HG03097 (cell line): ENCODE measurements around the gene MGST2.

Experiments
- ATAC-seq: cut with Tn5 transposase; IDR thresholded peaks from one replicate; pipeline ENCODE4 v1.9.1; 2021; ENCODE audit not compliant: unreplicated experiment, low FRiP score

Gene MGST2

DNA sequence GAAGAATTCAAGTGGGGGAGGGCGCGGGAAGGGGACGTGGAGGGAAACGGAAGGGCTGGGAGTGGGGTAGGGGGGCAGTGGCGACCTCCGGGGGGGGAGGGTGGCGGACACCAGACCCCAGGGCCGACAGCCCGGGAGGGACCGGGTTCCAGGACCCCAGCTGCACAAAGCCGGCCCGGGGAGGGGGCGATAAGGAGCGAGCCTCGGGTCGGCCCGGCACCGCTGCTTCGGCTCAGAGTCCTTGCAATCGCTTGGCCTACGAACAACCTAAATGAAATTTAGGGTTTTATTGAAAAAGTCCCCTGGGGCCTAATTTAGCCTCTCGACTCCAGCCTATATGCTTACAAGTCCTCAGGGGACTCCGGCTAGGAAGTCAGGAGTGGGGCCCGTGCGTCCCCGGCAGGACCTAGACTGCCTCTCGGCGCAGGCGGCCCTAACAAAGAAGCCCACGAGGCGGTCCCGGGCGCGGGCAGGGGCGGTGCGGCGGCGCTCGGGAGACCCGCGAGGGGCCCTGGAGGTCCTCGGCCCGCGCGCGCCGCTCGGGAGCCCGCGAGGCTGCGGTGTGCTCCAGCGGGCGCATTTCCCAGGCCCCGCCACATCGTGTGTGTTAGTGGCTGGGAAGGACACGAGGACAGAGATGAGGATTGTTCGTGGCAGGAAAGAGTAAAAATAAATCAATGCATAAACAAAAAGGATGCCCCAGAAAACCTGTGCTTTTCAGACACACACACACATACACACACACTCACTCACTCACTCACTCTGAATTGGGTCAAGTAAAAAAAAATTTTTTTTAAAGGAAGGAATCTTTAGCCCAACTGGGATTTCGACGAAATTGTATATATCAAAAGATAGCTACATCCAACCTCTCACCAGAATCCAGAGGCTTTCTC is 70.0 kb downstream of the MGST2 start:
- no peak for ATAC-seq

DNA sequence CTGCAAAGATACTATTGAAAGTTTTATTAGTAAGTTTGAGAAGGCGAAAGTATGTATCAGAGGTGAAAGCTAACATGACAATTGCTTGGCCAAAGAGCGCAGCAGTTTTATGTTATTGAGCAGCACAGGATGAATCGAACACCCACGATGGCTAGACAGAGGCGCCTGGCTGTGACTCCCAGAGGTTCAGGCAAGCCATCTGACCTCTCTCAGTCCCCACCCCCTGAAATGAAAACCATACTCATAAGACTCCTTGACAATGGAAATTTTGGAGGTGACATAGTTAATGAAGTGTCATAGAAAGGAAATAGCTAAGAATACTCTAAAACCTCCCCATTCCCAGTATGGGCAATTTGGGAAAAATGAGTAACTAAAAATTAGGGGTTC is 70.6 kb downstream of the MGST2 start:
- no peak for ATAC-seq

DNA sequence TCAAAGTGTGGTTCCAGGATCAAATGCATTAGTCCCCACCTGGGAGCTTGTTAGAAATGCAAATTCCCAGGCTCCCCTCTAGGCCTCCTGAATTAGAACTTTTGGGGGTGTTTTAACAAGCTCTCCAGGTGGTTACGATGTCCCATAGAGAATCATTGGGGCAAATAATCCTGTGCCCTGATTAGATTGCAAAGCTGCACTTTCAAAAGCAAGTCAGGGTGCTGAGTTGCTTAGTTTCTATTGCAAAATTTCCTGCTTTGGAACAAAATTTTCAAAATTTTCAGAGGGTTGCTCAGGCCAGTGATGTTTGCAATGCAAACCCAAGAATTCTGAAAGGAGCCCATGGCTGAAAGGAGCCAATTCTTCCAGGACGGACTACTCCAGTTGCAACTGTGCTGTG is 71.0 kb downstream of the MGST2 start:
- no peak for ATAC-seq

DNA sequence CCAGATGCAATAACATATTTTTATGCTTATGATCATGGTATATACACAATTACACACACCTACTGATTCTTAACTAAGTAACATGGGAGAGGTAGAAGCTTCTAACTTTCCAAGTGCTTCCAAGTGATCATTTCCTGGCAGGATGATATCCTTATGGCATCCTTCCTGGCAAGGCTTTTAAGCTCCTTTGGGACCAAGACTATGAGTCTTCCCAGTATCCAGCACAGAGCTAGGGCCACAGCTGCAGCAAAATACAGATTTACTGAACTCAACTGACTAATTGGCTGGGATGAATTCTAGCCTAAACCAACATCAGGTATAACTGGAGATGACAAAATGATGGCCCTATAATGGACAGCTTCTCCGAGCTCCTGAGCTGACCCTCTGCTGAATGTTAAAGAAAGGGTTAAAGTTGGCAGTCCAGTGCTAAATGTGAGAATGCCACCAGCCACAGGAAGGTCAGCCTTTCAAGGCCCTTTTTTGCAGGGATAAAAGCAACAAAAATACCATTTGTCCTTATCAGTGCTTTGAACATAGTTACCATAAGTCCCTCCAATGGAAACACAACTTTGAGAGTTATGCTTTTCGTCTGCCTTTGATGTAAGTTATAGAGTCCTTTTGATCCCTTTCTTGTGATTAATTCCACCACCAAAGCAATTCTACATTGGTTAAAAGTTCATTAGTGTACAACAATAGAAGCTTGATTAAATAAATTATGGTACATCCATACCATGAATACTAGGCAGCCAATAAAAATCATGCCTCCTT is 73.4 kb downstream of the MGST2 start:
- ATAC-seq = no peak

DNA sequence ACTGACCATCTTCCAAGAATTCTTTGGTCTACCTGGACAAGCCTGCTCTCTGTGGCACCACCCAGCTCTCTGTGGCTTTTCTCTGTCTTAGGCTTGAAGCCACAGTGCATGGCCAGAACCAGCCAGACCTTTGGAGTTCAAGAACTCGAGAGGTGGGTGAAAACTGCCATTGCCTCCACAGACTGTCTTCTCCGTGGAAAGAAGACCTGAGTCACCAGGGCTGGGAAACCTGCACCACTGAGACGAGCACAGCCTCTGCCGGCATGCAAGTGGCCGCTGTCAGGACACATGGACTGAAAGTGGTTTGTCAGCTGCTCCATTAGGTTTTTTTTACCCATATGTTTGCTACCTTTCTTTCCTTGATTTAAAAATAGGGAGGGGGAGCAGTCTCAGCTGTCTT is 74.5 kb downstream of the MGST2 start:
- no peak for ATAC-seq

DNA sequence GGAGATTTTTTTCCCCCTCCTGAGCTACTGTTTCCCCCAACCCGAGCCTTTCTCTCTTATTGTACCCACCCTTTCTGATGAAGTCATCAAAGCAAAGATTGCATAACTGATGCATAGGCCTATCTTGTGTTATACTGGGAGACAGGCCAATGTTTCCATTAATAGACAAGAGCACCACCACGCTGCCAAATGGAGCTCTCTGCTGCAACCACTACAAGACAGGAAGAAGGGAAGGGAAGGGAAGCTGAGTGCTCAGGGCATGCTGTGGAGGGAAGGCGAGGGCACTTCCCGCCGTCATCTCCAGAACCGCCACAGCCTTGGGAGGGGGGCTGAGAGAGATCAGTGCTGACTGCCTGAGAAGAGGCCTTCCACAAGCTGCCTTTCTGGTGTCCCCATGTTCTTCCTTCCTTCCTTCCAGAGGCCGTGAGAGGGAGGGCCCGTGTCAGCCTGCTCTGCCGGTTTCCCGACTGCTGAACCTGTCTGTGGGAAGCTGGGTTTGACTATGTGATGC is 75.0 kb downstream of the MGST2 start:
- no peak for ATAC-seq

DNA sequence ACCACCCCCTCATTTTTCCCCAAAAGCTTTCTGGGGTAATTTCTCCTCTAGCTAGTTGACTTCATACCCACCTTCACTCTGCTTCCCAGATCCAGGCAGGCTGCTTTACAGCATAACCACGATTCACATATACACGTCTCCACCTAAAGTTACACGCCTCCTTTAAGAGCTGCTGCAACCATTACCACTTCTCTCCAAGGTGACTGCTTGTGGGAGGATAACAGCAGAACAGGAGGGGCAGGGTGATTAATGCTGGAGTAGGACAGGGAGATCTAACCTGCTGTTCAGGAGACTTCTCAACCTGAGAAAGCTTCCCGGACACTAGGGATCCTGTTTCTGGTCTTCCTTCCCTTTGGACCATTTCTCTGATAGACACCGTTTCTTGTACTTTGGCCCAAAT is 77.4 kb downstream of the MGST2 start:
- ATAC-seq = no peak

DNA sequence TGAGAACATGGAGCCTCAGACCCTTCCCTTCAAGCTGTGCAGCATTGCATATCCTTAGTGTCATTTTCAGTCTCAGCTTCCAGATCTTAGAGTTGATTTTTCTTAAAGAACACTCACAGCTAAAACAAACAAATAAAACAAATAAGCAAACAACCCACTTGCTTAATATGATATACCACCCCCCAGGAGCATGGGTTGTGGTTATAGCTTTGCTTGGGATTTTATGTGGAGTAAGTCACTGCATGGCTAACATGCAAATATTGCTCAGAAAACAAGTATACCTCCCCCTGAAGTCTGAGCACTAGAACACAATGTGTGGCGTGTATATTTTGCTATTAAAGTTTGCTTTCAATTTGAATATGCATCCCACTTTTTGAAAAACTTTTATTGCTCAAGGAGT is 78.6 kb downstream of the MGST2 start:
- ATAC-seq = no peak

DNA sequence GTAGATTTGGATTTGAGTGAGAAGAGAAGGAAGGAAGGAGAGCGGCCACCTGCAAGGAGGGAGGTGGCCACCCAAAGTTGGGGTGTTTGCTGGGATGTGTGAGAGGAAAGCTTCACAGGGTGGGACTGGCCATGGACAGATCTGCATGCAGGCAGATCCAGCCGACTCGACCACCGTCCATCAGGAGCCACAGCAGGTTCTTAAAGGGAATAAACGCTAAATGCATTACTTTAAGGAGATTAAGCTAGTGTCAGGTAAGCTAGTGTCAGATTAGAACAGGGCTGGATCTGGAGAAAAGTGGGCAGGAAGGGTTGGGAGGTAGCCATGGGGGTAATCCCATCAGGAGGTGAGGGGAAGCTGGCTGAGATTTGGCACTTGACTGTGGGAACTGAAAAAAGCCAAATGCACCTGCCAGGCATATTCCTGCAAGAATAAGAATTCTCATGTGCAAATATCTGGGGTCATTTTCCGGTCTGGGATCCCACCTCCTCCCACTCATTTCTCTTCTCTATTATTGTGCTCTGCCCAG is 79.6 kb downstream of the MGST2 start:
- ATAC-seq = no peak

DNA sequence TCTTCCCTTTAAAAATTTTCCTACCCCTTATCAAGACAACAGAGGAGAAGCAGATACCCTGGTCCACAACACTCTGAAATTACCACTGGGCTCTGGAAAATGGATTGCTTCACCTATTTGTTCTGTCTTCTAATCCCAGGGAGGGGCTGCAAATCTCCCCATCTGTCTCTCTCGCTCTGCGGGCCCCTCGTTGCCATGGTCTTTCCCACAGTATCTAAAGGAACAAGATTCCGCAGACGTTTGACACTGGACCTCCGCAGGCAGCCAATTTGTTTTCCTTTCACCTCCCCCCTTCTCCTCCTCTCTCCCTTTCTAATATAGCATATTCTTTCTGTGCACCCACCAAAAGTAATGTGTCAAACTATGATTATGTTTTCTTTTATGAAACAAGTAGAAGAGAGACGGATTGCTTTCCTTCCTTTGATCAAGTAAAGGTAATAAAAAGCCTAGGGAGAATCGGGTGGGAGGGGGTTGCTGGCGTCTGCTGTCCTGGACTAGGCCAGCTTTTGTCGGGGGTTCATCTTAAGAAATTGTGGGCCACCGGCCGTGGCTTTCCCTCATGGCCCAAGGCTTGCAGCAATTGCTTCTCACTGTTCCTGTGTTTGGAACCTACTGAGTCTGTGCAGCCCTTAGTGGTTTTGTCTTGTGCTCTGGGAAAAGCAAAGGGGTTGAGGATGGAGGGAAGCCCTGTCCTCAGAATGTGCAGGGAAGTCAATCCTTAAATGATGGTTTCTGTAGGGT is 81.0 kb downstream of the MGST2 start:
- no peak for ATAC-seq

DNA sequence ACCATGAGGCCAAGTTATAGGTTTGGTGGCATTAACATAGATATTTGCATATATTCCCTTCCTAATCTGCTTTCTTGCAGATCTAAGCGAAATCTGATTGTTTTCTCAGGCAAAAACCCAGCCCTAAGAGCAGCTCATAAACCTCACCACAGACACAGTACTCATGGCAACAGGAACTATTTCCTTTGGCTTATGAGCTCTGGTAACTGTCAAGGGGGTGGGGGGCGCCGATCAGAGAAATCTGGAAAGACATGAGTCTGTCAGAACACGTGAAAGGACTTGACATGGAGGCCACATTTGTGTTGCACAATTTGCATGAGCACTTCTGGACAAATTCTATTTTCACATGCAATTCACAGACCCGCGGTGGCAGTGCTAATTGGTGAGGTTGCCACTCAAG is 83.7 kb downstream of the MGST2 start:
- ATAC-seq = no peak

DNA sequence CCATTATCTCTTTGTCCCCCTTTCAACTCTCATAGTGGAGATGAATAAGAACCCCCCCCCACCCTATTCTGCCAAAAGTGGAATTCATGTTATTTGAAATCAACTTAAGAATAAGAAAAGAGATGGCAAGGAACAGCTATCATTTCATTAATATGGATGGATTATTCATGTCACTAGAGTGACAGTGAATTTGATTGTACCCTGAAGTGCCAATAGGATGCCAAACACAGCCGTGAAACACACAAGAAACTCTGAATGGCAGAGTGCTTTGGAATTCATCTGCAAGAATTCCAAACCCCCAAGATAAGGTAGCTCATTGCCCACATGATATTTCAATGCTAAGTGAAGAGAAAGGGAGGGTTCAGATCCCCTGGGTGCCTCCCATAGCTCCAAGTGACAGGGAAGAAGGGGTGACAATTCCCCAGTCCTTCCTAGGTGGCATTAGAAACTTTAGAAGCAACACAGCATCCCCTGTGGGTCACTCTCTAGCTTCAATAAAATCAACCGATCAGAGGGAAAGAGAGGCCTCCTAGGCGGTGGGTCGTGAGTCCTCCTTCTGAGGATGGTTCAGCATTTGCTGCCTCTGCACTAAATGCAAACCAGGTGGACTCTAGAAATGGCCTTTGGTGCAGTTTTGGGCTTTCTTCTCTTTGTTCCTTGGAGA is 84.3 kb downstream of the MGST2 start:
- no peak for ATAC-seq

DNA sequence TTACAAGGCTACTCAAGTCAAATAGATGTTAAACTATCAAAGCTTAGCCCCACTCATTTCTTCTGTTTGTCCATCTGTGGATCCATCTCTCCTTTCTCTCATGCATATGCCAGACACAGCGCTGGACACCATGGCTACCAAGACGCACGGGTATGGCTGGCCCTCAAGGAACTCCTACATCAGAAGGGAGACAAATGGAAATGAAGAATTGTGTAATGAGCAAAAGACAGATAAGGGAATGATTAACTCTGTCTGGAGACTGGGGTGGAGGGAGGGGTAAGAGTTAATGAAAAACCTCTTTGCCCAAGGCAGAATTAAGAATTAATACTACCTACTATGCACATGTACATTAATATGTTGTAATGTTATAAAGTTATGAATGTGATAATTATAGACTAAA is 88.1 kb downstream of the MGST2 start:
- ATAC-seq = no peak
